ENCODE results near the gene NME4.
A peak's percentile ranks its signal among the peaks of the same experiment; 100 is the strongest.
"Not testable (repeated sequence)": the region's sequence is repeated elsewhere in the genome, so short reads cannot be mapped to it uniquely, and the experiment has no call there.

The NME4 gene

GRCh38 chr16:386641-387156 lies 10.3 kb upstream of the NME4 start (continued):
- no peak for TF ChIP-seq ZNF175 (tag by site-specific recombination; IDR thresholded peaks at IDR 0.05)

DNA sequence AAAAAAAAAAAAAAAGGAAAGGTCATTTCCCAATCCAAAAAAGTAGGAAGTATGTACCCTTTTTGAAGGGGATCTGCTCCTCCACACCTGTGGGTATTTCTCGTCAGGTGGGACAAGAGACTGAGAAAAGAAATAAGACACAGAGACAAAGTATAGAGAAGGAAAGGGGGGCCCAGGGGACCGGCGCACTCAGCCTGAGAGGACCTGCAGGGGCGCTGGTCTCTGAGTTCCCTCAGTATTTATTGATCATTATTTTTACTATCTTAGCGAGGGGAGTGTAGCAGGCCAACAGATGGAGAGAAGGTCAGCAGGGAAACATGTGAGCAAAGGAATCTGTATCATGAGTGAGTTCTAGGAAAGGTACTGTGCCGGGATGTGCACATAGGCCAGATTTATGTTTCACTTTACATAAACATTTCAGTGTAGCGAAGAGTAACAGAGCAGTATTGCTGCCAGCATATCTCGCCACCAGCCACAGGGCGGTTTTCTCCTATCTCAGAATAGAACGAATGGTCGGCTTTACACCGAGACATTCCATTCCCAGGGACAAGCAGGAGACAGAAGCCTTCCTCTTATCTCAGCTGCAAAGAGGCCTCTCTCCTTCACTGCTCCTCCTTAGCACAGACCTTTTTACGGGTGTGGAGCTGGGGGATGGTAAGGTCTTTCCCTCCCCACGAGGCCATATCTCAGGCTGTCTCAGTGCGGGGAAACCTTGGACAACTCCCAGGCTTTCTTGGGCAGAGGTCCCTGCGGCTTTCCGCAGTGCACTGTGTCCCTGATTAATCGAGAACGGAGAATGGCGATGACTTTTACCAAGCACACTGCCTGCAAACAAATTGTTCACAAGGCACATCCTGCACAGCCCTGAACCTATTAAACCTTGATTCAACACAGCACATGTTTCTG lies 9.0 kb upstream of the NME4 start:
- H3K9me3 ChIP-seq (ENCODE audit: control insufficient read depth, insufficient read depth, low read depth, low read length); CTCF ChIA-PET; H3K4me1 ChIP-seq (ENCODE audit: control insufficient read depth, insufficient read depth, low read length); H3K4me3 ChIP-seq (ENCODE audit: low read depth, low read length); H3K36me3 ChIP-seq (ENCODE audit: control insufficient read depth in 2 of 2, insufficient read depth in 1 of 2, low read length in 2 of 2); H3K27ac ChIP-seq (ENCODE audit: extremely low read depth, low read depth, low read length): not testable (repeated sequence)
- POLR2A ChIA-PET = interaction anchor here (0.7 kb wide), 1 partner anchor 8 kb away, joined by 3 read pairs; no protein-coding TSS in a partner anchor
- TF ChIP-seq SCRT2 (tag by site-specific recombination; IDR thresholded peaks at IDR 0.05) (0 out of 2 replicates have a peak, but pooled peaks have one; percentile 23), ZNF362 (tag by site-specific recombination; IDR thresholded peaks at IDR 0.05) (peak; percentile 47), ZBTB17 (tag by site-specific recombination; IDR thresholded peaks at IDR 0.05) (peak; percentile 46; the same call in 1 of the 2 replicates), ZBTB20 (tag by site-specific recombination; IDR thresholded peaks at IDR 0.05) (peak; percentile 76), REST (tag by site-specific recombination; IDR thresholded peaks at IDR 0.05) (peak; percentile 72), SCRT1 (tag by site-specific recombination; IDR thresholded peaks at IDR 0.05; ENCODE audit: borderline replicate concordance) (0 out of 2 replicates have a peak, but pooled peaks have one; percentile 25)

DNA sequence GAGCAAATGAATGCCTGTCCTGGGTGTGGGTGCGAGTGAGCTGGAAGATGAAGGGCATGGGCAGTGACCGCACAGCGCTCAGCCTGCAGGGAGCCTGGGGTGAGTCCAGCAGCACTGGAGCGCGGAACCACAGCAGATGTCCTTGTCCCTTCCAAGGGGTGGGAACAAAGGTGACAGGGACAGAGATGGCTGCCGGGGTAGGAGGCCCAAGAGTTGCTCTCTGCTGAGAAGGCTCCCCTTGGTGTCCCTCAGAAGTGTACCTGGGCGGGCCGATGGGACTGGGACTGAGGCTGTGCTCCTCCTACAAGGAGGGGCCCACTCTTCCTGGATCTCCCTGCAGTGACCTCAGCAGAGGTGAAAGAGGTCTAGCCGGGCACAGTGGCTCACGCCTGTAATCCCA lies 7.6 kb upstream of the NME4 start:
- H3K27ac ChIP-seq (ENCODE audit: extremely low read depth, low read depth, low read length) = no peak overlapping the region

GRCh38 chr16:391885-392335 lies 5.1 kb upstream of the NME4 start:
- Histone ChIP-seq H3K27ac (ENCODE audit: extremely low read depth, low read depth, low read length) (no peak overlapping the region), H3K9me3 (ENCODE audit: control insufficient read depth, insufficient read depth, low read depth, low read length) (no peaks in the 10 kb centered on the region), H3K4me3 (ENCODE audit: low read depth, low read length) (no peak overlapping the region), H3K4me1 (ENCODE audit: control insufficient read depth, insufficient read depth, low read length) (no peaks in the 10 kb centered on the region), H3K36me3 (ENCODE audit: control insufficient read depth in 2 of 2, insufficient read depth in 1 of 2, low read length in 2 of 2) (no peaks in the 10 kb centered on the region)
- POLR2A ChIA-PET = interaction anchor here (0.9 to 1.4 kb wide), 5 partner anchors 9 to 195 kb away, joined by 3 to 8 read pairs (median 4); partner anchors contain the start of gene DECR2
- CTCF ChIA-PET = interaction anchor here (0.5 to 4.0 kb wide), 19 partner anchors 8 to 711 kb away, joined by 3 to 27 read pairs (median 3); no protein-coding TSS in a partner anchor
- TF ChIP-seq FEZF1 (tag by site-specific recombination; IDR thresholded peaks at IDR 0.05) (no peak), BCL11A (tag by site-specific recombination; IDR thresholded peaks at IDR 0.05; ENCODE audit: low read depth) (no peak), ZBTB21 (tag by site-specific recombination; IDR thresholded peaks at IDR 0.05) (0 out of 2 replicates have a peak, but pooled peaks have one; percentile 14), ZBTB10 (tag by site-specific recombination; IDR thresholded peaks at IDR 0.05) (no peak), ZNF169 (tag by site-specific recombination; IDR thresholded peaks at IDR 0.05) (no peak), HOXA7 (CRISPR knock-in tag; IDR thresholded peaks at IDR 0.05; ENCODE audit: borderline replicate concordance) (no peak), ZNF16 (tag by site-specific recombination; IDR thresholded peaks at IDR 0.05; ENCODE audit: low read depth) (no peak), ZNF239 (tag by site-specific recombination; IDR thresholded peaks at IDR 0.05) (no peak), ZNF114 (tag by site-specific recombination; IDR thresholded peaks at IDR 0.05) (no peak), ZSCAN23 (tag by site-specific recombination; IDR thresholded peaks at IDR 0.05) (no peak), ZNF155 (tag by site-specific recombination; IDR thresholded peaks at IDR 0.05) (no peak), ZBTB8A (tag by site-specific recombination; IDR thresholded peaks at IDR 0.05) (no peak), ZNF571 (tag by site-specific recombination; IDR thresholded peaks at IDR 0.05) (no peak)

More for the DNA sequence above, 7.6 kb upstream of the NME4 start:
- TF ChIP-seq ZNF214 (tag by site-specific recombination; IDR thresholded peaks at IDR 0.05; ENCODE audit: borderline replicate concordance) (no peak), ZBTB17 (tag by site-specific recombination; IDR thresholded peaks at IDR 0.05) (no peak), ZNF510 (tag by site-specific recombination; IDR thresholded peaks at IDR 0.05; ENCODE audit: insufficient replicate concordance) (no peak), KLF1 (tag by site-specific recombination; IDR thresholded peaks at IDR 0.05) (0 out of 2 replicates have a peak, but pooled peaks have one; percentile 14)
- ChIA-PET POLR2A (interaction anchor here (0.6 to 0.8 kb wide), 3 partner anchors 12 to 67 kb away, joined by 3 read pairs; partner anchors contain the start of gene DECR2), CTCF (interaction anchor here (0.7 to 1.2 kb wide), 2 partner anchors 22 to 106 kb away, joined by 3 to 6 read pairs; no protein-coding TSS in a partner anchor)
- Histone ChIP-seq H3K4me1 (ENCODE audit: control insufficient read depth, insufficient read depth, low read length) (no peaks in the 10 kb centered on the region), H3K36me3 (ENCODE audit: control insufficient read depth in 2 of 2, insufficient read depth in 1 of 2, low read length in 2 of 2) (no peaks in the 10 kb centered on the region), H3K4me3 (ENCODE audit: low read depth, low read length) (no peak overlapping the region), H3K9me3 (ENCODE audit: control insufficient read depth, insufficient read depth, low read depth, low read length) (no peaks in the 10 kb centered on the region)
